BE2C (cell line): ENCODE data around the gene EXOC2.

Experiments
- DNase-seq: peaks from one replicate; pipeline ENCODE4 v3.0.0-alpha.2; 2020
- H3K27me3 ChIP-seq: fragments of 250-450 bp; sonication (Bioruptor Pico); 2 replicates; pipeline ENCODE4 v1.5.1; 2020; ENCODE audit warnings: mild to moderate bottlenecking
- H3K36me3 ChIP-seq: fragments of 250-450 bp; sonication (Bioruptor Pico); 2 replicates; pipeline ENCODE4 v1.5.1; 2020; ENCODE audit warnings: mild to moderate bottlenecking
- H3K4me1 ChIP-seq: fragments of 250-450 bp; sonication (Bioruptor Pico); 2 replicates; pipeline ENCODE4 v1.5.1; 2020
- H3K4me3 ChIP-seq: 2 replicates; pipeline ENCODE4 v1.5.1; 2011; ENCODE audit warnings: low read depth, low read length
- H3K9me3 ChIP-seq: fragments of 250-450 bp; sonication (Bioruptor Pico); 2 replicates; pipeline ENCODE4 v1.5.1; 2020
- CTCF ChIP-seq: IDR thresholded peaks from 2 replicates; pipeline ENCODE4 v1.5.1; 2012; ENCODE audit warnings: mild to moderate bottlenecking, low read depth, low read length

The EXOC2 gene

DNA sequence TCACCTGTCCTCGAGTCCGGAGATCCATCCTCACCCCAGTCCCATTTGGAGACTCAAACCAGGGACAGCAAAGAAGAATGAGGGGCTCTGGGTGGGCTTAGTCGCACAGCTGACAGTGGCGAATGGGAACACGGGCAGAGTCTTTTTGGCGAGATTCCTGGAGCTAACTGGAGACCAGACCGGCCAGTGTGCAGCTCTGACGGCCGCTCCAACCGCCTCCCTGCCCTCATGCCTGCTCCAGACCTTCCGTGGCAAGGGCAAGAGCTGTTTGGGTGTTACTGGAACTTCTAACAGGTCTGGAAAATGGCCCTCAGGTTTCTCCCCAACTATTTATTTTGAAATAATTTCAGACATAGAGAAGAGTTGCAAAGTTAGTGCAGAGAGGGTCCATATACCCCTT lies 225.8 kb downstream of the EXOC2 start:
- no peak for DNase-seq
- TF ChIP-seq CTCF = no peak
- H3K4me1 ChIP-seq = no peaks in the 10 kb centered on the region
- H3K27me3 ChIP-seq = peaks cover 77% of the 10 kb centered on the region
- no peaks in the 10 kb centered on the region for H3K36me3 ChIP-seq
- H3K4me3 ChIP-seq = no peak overlapping the region
- no peaks in the 10 kb centered on the region for H3K9me3 ChIP-seq

DNA sequence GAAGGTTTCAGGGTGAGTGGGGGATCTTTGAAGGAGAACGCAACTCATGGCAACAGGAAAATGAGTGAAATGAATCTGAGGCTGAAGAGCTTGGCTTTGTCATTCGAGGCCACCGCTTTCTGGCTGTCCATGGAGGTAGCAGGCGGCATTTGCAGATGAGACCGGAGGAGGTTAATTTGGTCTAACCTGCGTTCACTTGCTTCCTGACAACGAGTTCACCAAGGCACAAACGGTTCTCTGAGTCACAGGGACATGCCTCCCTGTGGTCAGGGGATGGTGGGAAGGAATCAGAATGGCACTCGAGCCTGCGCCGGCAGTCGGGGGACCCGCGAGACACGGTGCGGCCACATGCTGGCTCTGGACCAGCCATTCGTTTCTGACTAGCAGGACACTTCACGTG lies 226.4 kb downstream of the EXOC2 start:
- Histone ChIP-seq H3K4me3 (no peak overlapping the region), H3K36me3 (no peaks in the 10 kb centered on the region), H3K27me3 (peaks cover 78% of the 10 kb centered on the region), H3K9me3 (no peaks in the 10 kb centered on the region), H3K4me1 (no peaks in the 10 kb centered on the region)
- no peak for TF ChIP-seq CTCF
- DNase-seq = no peak

DNA sequence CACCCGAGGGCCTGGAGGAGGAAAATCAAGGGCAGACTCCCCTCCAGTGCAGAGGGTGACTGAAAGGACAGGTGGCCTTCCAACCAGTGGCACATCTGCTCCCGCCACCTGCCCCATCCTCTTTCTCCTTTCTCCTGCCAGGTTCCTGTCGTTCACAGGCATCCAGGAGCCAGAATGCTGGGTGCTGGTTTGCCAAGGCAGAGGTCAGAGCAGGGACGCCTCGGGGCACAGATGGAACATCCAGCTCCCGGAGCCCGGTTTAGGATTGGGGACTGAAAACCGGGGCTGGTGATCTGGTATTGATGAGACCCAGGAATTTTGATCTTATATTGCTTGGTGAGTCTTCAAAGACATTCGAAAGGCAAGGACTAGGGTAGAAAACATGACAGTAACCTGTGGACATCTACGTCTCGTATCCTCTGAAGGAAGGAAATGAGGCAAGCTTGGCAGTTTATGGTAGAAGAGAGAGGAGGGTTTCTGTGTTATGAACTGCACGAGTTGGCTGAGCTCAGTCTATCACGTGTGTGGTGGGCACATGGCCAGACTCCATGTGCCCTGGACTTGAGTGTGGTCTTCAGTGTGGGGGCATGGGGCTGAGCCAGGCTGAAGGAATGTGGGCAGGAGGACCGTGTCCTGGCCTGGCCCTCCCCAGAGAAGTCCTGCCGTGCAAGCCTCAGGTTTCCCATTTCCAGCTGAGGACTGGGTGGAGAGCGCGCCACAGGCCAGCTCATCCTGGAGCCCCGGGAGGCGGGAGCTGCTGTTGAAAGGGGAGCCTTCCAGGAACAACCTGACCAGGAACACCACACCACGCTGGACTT lies 227.2 kb downstream of the EXOC2 start:
- Histone ChIP-seq H3K27me3 (peaks cover 70% of the 10 kb centered on the region), H3K9me3 (no peaks in the 10 kb centered on the region), H3K4me3 (no peak overlapping the region), H3K4me1 (no peaks in the 10 kb centered on the region), H3K36me3 (no peaks in the 10 kb centered on the region)
- TF ChIP-seq CTCF = no peak
- DNase-seq = no peak

DNA sequence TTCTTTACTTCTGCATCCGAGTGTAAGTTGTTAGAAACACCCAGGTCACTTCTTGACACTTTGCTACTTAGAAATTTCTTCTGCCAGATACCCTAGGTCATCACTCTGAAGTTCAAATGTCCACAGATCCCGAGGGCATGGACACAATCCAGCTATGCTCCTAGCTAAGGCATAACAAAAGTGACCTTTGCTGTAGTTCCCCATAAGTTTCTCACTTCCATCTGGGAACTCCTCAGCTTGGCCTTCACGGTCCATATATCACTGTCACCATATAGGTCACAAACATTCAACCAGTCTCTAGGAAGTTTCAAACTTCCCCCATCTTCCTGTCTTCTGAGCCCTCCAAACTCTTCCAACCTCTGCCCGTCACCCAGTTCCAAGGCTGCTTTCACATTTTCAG lies 236.1 kb downstream of the EXOC2 start:
- Histone ChIP-seq H3K27me3 (peaks cover 15% of the 10 kb centered on the region), H3K4me3 (no peak overlapping the region), H3K4me1 (no peaks in the 10 kb centered on the region), H3K36me3 (no peaks in the 10 kb centered on the region), H3K9me3 (no peaks in the 10 kb centered on the region)
- DNase-seq = no peak
- TF ChIP-seq CTCF = no peak

- TF ChIP-seq CTCF = no peak
- DNase-seq = no peak
- Histone ChIP-seq H3K27me3 (peaks cover 14% of the 10 kb centered on the region), H3K4me1 (no peaks in the 10 kb centered on the region), H3K36me3 (no peaks in the 10 kb centered on the region), H3K4me3 (no peak overlapping the region), H3K9me3 (no peaks in the 10 kb centered on the region)
Measured at GRCh38 chr6:456358-456867, 236.5 kb downstream of the EXOC2 start.

GRCh38 chr6:455835-456234 lies 237.1 kb downstream of the EXOC2 start:
- no peaks in the 10 kb centered on the region for H3K36me3 ChIP-seq
- DNase-seq = no peak
- no peaks in the 10 kb centered on the region for H3K4me1 ChIP-seq
- H3K9me3 ChIP-seq = no peaks in the 10 kb centered on the region
- peaks cover 17% of the 10 kb centered on the region for H3K27me3 ChIP-seq
- no peak for TF ChIP-seq CTCF
- no peak overlapping the region for H3K4me3 ChIP-seq
